ENCODE measurements around the gene MOSMO.
"Not testable (repeated sequence)": the region's sequence is repeated elsewhere in the genome, so short reads cannot be mapped to it uniquely, and the experiment has no call there.

GRCh38 chr16:22111629-22112028, 103.7 kb downstream of the MOSMO start:
- not testable (repeated sequence) for TF ChIP-seq CTCF (IDR thresholded peaks at IDR 0.05; ENCODE audit: low read depth, low read length); EZH2phosphoT487 (IDR thresholded peaks at IDR 0.05; ENCODE audit: low read depth)
